Frontal cortex (tissue), 4 donors: ENCODE measurements around the gene TSPAN1. TPM values are rescaled to one million over a fixed set of nuclear protein-coding genes. Genes with fewer than 3 reads are reported as not detected.

ENCODE experiments used
- DNase-seq, 2 donors: peaks; one replicate each; pipeline ENCODE4 v3.0.0; 2012; ENCODE audit warnings: low spot score in 2 of 2
- FAIRE-seq: peaks from 2 replicates; lab custom pipeline; 2012; peaks lifted over from hg19 to GRCh38; lab: Jason Lieb, UNC
- total RNA-seq: library from RNA; depleted of rRNA; stranded (reverse); fragments of >200 nt; gene quantifications from one replicate; pipeline ENCODE4 v1.2.3, GENCODE V29; 2014
- donor health status: control.
- donor health status: control.
- donor health status: control.

TSPAN1 gene
- total RNA-seq, 1 donor from 2014 or later, result 0.82 TPM

DNA sequence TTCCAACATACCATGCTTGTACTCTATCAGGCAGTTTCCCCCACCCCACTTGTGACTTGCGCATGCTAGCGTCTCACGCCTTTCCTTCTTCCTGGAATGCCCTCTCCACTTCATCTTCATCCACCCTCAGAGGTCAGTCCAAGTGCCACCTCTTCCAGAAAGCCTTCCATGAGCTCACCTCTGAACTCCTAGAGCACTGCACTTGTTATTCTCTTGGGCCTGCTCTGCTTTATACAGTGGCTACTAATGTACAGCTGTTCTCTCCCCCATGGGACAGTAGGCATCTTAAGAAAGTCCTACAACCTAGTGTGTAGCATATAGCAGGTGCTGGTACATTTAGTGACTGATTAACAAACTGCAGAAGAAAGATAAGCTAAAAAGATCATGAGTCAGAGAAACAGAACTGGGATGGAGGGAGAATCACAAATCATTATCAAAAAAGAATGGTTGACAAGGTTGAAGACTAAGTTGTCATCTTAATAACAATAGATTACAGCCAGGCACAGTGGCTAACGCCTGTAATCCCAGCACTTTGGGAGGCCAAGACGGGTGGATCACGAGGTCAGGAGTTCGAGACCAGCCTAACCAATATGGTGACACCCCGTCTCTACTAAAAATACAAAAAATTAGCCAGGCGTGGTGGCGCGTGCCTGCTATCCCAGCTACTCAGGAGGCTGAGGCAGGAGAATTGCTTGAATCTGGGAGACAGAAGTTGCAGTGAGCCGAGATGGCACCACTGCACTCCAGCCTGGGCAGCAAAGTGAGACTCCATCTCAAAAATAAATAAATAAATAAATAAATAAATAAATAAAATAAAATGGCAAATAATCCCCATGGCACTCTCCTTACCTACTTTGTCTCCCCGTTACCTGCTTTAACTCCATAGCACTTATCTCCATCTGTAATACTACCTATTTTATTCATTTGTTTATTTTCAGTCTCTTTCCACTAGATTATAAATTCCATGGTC, 16.3 kb upstream of the TSPAN1 start:
- FAIRE-seq (no peak), DNase-seq (no peak)

GRCh38 chr1:46159516-46159915, 15.4 kb upstream of the TSPAN1 start:
- FAIRE-seq, result no peak
- DNase-seq, result no peak

DNA sequence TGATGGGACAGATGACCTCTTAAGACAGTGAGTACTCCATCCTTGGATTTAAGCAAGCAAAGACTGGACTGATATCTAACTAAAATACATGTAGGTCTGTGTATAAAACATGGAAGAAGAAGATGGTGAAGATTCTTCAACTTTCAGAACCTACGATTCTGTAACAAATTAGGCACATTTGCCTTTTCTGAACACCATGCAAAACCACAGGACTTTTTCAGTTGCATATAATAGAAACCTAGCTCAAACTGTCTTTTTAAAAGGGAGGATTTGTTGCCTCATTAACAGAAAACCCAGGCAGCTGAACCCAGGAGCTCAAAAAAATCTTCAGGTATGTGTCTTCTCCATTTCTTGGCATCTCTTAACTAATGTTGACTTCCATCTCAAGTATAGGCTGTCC, 14.7 kb upstream of the TSPAN1 start:
- DNase-seq, result no peak

GRCh38 chr1:46166521-46167462, 8.1 kb upstream of the TSPAN1 start:
- DNase-seq, result peak in 1 of 2 donors; percentile 57
- no peak for FAIRE-seq

More for the DNA sequence above, 14.7 kb upstream of the TSPAN1 start:
- FAIRE-seq, result no peak

- FAIRE-seq (no peak), DNase-seq (no peak)
Measured at GRCh38 chr1:46168477-46168876, 6.4 kb upstream of the TSPAN1 start.

- FAIRE-seq (no peak), DNase-seq (no peak)
Measured at GRCh38 chr1:46169811-46170454, 5.0 kb upstream of the TSPAN1 start.

DNA sequence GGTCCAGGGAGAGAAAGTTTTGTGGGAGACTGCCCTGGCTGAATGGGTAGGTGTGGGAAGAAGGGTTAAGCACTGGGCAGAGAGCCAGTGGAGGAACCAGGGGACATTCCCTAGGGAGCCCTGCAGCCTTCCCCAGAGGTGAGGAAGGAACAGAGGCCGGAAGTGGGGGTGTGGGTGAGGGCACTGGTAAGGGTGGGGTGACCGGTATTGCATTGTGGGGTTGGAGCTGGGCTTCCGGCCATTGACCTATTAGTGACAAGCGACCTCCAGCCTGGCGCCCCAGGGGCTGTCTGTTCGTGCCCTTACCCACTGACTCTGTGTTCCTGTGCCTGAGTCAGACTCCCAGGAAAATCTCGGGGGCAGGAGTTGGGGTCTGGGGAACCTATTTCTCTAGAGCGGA, 3.5 kb upstream of the TSPAN1 start:
- DNase-seq (no peak), FAIRE-seq (no peak)

- DNase-seq (no peak), FAIRE-seq (no peak)
Measured at GRCh38 chr1:46171871-46172270, 3.0 kb upstream of the TSPAN1 start.

GRCh38 chr1:46172321-46172720, 2.6 kb upstream of the TSPAN1 start:
- FAIRE-seq (no peak), DNase-seq (no peak)

DNA sequence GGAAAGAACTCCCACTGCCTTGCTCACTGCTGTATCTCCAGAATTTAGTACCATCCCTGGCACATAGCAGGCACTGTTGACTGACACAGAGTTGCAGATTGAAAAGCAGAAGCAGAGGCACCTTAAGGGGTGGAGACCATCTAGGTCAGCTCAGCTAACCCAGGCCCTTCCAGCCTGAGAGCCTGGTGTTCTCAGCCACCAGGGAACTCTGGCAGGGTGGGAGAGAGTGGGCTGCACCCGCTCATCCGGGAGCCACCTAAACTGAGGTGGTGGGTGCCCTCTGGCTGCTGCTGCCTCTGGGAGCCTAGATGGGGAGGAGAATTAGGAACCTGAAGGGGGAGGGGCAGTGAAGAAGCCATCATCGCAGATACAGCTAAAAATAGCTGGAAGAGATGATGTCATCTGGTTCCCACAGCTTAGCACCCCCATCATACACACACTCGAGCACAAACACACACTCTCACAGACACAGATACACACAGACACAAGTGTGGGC, 1.5 kb upstream of the TSPAN1 start:
- FAIRE-seq (no peak), DNase-seq (no peak)

DNA sequence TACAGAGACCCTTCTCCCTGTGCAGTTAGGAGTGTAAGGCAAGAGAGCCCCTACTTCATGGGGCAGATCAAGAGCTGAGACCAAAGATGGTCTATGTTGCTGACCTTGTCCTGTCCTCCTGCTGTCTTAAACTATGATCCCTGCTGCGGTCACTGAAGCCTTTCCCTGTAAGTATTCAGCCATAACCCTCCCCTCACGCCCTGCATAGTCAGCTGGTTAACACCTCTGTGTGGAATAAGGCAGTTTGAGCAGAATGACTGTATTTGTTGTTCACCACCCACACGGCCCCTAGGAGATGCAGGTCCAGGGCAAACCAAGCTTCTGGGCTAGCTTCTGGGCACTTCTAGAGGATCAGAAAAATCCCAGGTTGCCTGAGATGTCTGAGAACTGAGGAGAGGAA, 356 bp downstream of the TSPAN1 start:
- no peak for DNase-seq
- FAIRE-seq, result no peak

DNA sequence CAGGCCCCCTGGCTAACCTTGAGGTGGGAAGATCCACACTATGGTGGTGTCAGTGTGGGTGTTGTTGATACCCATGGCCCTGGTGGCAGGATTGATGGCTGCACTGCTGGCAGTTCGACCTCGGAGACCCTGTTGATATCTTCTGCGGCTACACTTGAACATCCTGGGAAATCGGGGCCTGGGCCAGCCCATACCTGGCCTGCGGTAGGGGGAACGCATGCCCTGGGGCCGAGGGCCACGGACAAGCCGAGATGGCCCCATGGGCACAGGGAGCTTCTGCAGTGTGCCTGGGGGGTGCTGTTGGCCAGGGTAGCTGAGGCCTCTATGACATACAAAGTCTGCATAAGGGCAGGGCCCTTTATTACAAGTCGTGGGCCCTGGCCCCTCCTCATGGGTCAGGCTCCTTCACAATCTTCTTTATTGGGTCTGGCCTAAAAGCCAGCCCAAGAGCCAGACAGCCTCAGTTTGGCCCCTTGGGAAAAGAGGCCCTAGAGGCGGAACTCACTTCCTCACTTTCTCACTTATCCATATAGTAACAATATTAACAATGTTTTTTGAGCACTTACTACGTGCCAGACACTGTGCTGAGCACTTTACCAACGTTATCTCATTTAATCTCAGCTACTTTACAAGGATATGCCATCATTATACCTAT, 1.5 kb downstream of the TSPAN1 start, which contains the start of gene P3R3URF:
TSS of gene P3R3URF (minus strand) at position 278 of the 655 bp plus-strand sequence. CDS start at position 261, 17 bp downstream.
- no peak for DNase-seq
- FAIRE-seq, result no peak

- DNase-seq (peak; percentile 78 to 84), FAIRE-seq (no peak)
Measured at GRCh38 chr1:46179138-46180081, 4.5 kb downstream of the TSPAN1 start.

- DNase-seq (no peak), FAIRE-seq (no peak)
Measured at GRCh38 chr1:46180082-46180616, 5.3 kb downstream of the TSPAN1 start.

DNA sequence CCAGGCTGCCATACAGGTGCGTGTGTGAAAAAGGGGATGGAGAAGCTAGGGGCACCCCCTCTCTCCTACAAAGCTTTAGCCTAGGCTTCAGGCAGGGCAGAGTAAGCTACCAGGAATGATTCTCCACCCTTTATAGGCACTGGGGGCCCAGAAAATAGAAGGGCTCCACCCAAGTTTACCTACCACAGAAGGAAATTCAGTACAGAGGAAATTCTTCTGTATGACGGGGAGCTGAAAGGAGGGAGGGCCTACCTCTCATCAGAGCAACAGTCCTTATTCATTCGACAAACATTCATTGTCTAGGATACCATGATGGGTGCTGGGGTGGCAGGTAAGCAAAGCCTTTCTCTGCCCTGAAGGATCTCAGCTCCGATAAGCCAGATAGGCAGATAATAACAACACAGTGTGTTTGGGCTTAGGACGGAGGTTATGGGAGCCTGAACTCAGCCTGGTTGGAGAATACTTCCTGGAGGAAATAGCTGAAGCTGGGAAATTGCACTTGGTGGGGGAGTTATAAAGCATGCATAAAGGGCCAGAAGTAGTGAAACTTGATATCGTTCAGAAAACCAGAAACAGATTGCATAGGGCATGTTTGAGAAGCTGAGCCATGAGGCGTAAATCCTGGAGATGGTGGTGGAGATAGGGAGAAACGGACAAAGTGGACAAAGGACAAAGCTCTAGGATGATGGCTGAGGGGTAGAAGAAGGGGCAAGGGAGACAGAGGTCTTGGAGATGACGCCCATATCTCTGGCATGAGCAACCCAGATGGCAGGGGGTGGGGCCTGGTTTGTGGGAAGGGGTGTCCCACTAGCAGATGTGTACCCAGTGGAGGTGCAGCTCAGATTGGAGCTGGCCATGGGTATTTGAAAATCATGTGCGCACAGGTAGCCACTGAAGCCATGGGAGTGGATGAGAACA, 6.7 kb downstream of the TSPAN1 start:
- no peak for DNase-seq
- FAIRE-seq, result no peak

- no peak for FAIRE-seq
Measured at GRCh38 chr1:46183079-46183847, 8.4 kb downstream of the TSPAN1 start.

More at GRCh38 chr1:46183079-46183847, 8.4 kb downstream of the TSPAN1 start:
- DNase-seq, result no peak
